Activated B cell treated with CpG ODN at 0.5 μM for 24 hours (primary cell): ENCODE data around the gene PLCE1. TPM values are rescaled to one million over a fixed set of nuclear protein-coding genes. Genes with fewer than 3 reads are reported as not detected.

Source experiments
- ATAC-seq: fragments of 200-7000 bp; cut with Tn5 transposase; one replicate; pipeline ENCODE4 v1.10.0; 2021; ENCODE audit warnings: low read depth, mild to moderate bottlenecking, moderate library complexity
- CTCF ChIA-PET: fragments of 350-600 bp; sonication (Branson Sonifier 250); formaldehyde crosslinking; loops from one replicate; lab custom pipeline; 2021; ENCODE audit warnings: antibody characterized with exemption; lab: Charles Lee
- POLR2A ChIA-PET: fragments of 350-600 bp; sonication (Branson Sonifier 250); formaldehyde crosslinking; loops from one replicate; lab custom pipeline; 2021; ENCODE audit warnings: antibody characterized with exemption; lab: Charles Lee
- DNase-seq: peaks from one replicate; pipeline ENCODE4 v3.0.0; 2022
- H3K27ac Mint-ChIP-seq: one replicate; pipeline ENCODE4 v1.8.0; 2020; ENCODE audit warnings: mixed read lengths
- H3K27me3 Mint-ChIP-seq: one replicate; pipeline ENCODE4 v1.8.0; 2021; ENCODE audit warnings: mixed read lengths
- H3K36me3 Mint-ChIP-seq: one replicate; pipeline ENCODE4 v1.8.0; 2021; ENCODE audit warnings: low read depth, mixed read lengths
- H3K4me1 Mint-ChIP-seq: one replicate; pipeline ENCODE4 v1.8.0; 2021; ENCODE audit warnings: mixed read lengths
- H3K4me3 Mint-ChIP-seq: one replicate; pipeline ENCODE4 v1.8.0; 2020; ENCODE audit warnings: mild to moderate bottlenecking, mixed read lengths
- H3K9me3 Mint-ChIP-seq: one replicate; pipeline ENCODE4 v1.8.0; 2020; ENCODE audit warnings: mixed read lengths
- intact Hi-C: fragments of 100-400 bp; cut with micrococcal nuclease; formaldehyde crosslinking; loops from one replicate; pipeline ENCODE4 v1.15.1; 2024
- total RNA-seq: library from RNA; stranded (reverse); gene quantifications from 2 replicates; pipeline ENCODE4 v1.2.3, GENCODE V29; 2022
- TF ChIP-seq, protein P1 (sequence below): fragments of 200-600 bp; IDR thresholded peaks from one replicate; pipeline ENCODE4 v1.8.0; 2022; ENCODE audit warnings: antibody characterized with exemption, mild to moderate bottlenecking

PLCE1 gene
- total RNA-seq, 1 donor from 2014 or later = not detected

DNA sequence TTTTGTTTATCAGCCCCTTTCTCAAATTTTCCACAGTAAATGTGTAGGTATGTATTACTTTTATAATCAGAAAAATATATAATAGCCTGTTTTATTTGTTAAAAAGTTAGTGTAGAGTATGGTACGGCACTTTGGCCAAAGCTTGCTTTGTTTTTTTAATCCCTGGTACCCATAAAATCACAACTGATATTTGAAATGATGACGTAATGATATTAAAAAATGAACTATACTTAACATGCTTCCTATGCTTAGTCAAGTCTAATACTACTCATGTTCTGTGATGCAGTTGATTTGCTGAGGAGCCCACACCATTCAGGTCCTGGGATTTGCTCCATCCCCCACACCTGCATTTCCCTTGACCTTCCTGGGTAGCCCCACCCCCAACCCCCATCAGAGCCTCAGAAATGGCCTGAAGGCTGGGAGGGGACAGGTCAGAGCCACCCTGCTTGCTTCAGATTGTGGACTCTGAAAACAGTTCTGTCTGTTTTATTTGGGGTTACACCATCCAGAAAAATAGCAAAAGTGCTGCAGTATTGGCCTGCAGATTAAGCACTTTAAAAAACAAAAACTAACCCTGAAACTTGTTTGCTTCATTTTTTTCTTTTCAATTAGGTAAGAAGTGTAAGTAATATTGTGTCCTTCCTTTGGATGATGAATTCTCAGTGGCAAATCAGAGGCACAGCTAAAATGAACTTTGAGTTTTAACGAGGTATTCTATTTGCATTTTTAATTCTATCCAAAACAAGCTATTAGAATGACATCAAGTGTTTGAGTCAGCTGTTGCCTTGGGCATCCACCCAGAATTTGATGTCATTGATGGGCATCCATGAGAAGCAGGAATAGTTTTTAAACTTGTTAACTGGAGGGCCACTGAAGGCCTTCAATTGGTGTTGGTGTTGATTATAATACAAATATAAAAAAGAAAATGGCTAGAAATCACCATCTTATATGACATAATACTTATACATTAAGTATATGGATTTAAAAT lies 23.3 kb downstream of the PLCE1 start:
- ChIA-PET POLR2A (no interaction called here), CTCF (no interaction called here)
- peaks cover 11% of the 10 kb centered on the region for H3K27me3 Mint-ChIP-seq
- DNase-seq (no peak), ATAC-seq (no peak)
- no peak overlapping the region for H3K4me3 Mint-ChIP-seq
- no peaks in the 10 kb centered on the region for H3K36me3 Mint-ChIP-seq
- TF ChIP-seq, protein P1, sequence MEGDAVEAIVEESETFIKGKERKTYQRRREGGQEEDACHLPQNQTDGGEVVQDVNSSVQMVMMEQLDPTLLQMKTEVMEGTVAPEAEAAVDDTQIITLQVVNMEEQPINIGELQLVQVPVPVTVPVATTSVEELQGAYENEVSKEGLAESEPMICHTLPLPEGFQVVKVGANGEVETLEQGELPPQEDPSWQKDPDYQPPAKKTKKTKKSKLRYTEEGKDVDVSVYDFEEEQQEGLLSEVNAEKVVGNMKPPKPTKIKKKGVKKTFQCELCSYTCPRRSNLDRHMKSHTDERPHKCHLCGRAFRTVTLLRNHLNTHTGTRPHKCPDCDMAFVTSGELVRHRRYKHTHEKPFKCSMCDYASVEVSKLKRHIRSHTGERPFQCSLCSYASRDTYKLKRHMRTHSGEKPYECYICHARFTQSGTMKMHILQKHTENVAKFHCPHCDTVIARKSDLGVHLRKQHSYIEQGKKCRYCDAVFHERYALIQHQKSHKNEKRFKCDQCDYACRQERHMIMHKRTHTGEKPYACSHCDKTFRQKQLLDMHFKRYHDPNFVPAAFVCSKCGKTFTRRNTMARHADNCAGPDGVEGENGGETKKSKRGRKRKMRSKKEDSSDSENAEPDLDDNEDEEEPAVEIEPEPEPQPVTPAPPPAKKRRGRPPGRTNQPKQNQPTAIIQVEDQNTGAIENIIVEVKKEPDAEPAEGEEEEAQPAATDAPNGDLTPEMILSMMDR = no peak
- intact Hi-C loops = no loop called here
- no peaks in the 10 kb centered on the region for H3K9me3 Mint-ChIP-seq
- H3K27ac Mint-ChIP-seq = no peak overlapping the region
- no peaks in the 10 kb centered on the region for H3K4me1 Mint-ChIP-seq

DNA sequence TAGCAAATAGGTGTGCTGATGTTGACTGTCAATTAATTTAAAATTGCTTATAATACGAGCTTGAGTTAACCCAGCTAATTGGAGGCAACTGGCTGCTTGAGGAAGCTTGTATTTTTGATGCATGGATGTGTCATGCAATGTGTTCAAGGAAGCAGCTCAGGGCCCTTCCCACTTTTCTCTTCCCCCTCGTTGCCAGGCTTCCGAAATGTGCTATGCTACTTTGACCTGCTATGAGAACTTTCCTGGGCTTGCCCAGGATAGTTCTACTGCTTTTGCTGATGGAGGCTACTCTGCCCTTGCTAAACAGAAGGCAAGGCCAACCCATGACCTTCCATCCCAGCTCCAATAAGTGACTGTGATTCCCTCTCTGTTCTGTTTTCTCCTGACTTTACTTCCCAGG lies 24.4 kb downstream of the PLCE1 start:
- ChIA-PET POLR2A (no interaction called here), CTCF (no interaction called here)
- intact Hi-C loops = no loop called here
- H3K36me3 Mint-ChIP-seq = no peaks in the 10 kb centered on the region
- no peaks in the 10 kb centered on the region for H3K9me3 Mint-ChIP-seq
- H3K27me3 Mint-ChIP-seq = peaks cover 7% of the 10 kb centered on the region
- no peak overlapping the region for H3K27ac Mint-ChIP-seq
- no peak overlapping the region for H3K4me3 Mint-ChIP-seq
- DNase-seq (no peak), ATAC-seq (no peak)
- TF ChIP-seq, protein P1 = no peak
- no peaks in the 10 kb centered on the region for H3K4me1 Mint-ChIP-seq

DNA sequence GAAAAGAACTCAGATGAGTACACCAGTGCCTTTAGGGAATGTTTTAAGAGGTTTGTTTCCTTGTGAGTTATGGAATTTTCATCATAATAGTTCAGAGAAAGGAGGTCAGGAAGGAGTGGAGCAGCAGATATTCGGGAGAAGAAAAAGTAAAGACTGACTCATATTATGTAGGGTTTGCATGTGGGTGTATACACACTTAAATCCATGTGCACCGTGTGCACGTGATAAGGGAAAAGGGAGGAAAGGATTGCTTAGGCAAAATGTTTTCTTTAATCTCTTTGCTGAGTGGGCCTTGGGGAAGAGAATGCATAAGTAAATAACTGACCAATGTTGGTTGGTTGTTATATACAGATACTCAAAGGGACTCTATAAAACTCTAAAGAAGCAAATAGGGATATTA lies 30.2 kb downstream of the PLCE1 start:
- H3K4me1 Mint-ChIP-seq = no peaks in the 10 kb centered on the region
- ChIA-PET CTCF (no interaction called here), POLR2A (no interaction called here)
- peaks cover 9% of the 10 kb centered on the region for H3K27me3 Mint-ChIP-seq
- H3K27ac Mint-ChIP-seq = no peak overlapping the region
- DNase-seq (no peak), ATAC-seq (no peak)
- H3K36me3 Mint-ChIP-seq = no peaks in the 10 kb centered on the region
- TF ChIP-seq, protein P1 = no peak
- peaks cover 19% of the 10 kb centered on the region for H3K9me3 Mint-ChIP-seq
- intact Hi-C loops = no loop called here
- no peak overlapping the region for H3K4me3 Mint-ChIP-seq

DNA sequence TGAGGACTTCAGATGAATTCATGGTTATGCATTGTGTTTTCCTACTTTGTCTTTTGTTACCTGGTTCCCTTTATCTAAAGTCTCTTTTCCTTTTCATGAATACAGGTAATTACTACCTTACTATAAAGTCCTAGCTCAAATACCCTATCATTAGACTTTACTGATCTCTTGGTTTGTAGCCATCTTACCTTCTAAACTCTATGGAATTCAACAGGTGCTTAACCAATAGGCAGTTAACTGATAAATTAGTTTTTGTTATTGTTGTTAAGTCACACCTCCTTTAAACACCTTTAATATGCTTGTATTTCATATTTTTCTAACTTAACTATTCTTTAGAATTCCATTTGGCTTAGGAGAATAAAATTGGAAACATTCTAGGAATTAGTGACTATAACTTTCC lies 30.7 kb downstream of the PLCE1 start:
- ChIA-PET CTCF (no interaction called here), POLR2A (no interaction called here)
- no peak for ATAC-seq
- H3K4me3 Mint-ChIP-seq = no peak overlapping the region
- H3K27ac Mint-ChIP-seq = no peak overlapping the region
- no peak for DNase-seq
- H3K27me3 Mint-ChIP-seq = peaks cover 9% of the 10 kb centered on the region
- no peaks in the 10 kb centered on the region for H3K36me3 Mint-ChIP-seq
- no peaks in the 10 kb centered on the region for H3K4me1 Mint-ChIP-seq
- H3K9me3 Mint-ChIP-seq = peaks cover 23% of the 10 kb centered on the region
- TF ChIP-seq, protein P1 = no peak
- intact Hi-C loops = no loop called here

DNA sequence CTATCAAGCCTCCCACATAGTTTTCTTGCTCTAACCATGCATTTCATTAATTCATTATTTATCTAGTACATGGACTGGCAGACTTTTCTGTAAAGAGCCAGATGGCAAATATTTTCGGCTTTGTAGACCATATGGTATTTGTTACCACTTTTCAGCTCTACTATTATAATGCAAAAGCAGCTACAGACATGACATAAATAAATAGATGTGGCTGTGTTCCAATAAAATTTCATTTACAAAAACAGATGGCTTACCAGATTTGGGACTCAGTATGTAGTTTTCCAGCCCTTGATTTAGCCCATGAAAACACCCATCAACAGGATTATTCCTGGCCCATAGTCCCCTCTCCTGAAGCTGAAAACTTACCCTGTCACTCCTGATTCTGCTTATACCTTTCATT lies 32.1 kb downstream of the PLCE1 start:
- intact Hi-C loops = no loop called here
- Mint-ChIP-seq H3K4me1 (no peaks in the 10 kb centered on the region), H3K27ac (no peak overlapping the region), H3K9me3 (peaks cover 34% of the 10 kb centered on the region), H3K36me3 (no peaks in the 10 kb centered on the region), H3K27me3 (peaks cover 9% of the 10 kb centered on the region), H3K4me3 (no peak overlapping the region)
- ChIA-PET CTCF (no interaction called here), POLR2A (no interaction called here)
- DNase-seq = no peak
- TF ChIP-seq, protein P1 = no peak
- ATAC-seq = no peak
